ENCODE measurements around the gene PDE4D. TPM values are rescaled to one million over a fixed set of nuclear protein-coding genes. Genes with fewer than 3 reads are reported as not detected.
A peak's percentile ranks its signal among the peaks of the same experiment; 100 is the strongest.

The PDE4D gene
- total RNA-seq, 1 donor from 2014 or later, result 13.2 TPM

- DNase-seq, result peak; percentile 25
- no peak for TF ChIP-seq CTCF (IDR thresholded peaks at IDR 0.05; ENCODE audit: partially characterized antibody, unreplicated experiment)
- H3K4me1 Mint-ChIP-seq (ENCODE audit: low read depth, unreplicated experiment), result no peaks in the 10 kb centered on the region
Measured at GRCh38 chr5:59125011-59125961, 768.2 kb downstream of the PDE4D start.

DNA sequence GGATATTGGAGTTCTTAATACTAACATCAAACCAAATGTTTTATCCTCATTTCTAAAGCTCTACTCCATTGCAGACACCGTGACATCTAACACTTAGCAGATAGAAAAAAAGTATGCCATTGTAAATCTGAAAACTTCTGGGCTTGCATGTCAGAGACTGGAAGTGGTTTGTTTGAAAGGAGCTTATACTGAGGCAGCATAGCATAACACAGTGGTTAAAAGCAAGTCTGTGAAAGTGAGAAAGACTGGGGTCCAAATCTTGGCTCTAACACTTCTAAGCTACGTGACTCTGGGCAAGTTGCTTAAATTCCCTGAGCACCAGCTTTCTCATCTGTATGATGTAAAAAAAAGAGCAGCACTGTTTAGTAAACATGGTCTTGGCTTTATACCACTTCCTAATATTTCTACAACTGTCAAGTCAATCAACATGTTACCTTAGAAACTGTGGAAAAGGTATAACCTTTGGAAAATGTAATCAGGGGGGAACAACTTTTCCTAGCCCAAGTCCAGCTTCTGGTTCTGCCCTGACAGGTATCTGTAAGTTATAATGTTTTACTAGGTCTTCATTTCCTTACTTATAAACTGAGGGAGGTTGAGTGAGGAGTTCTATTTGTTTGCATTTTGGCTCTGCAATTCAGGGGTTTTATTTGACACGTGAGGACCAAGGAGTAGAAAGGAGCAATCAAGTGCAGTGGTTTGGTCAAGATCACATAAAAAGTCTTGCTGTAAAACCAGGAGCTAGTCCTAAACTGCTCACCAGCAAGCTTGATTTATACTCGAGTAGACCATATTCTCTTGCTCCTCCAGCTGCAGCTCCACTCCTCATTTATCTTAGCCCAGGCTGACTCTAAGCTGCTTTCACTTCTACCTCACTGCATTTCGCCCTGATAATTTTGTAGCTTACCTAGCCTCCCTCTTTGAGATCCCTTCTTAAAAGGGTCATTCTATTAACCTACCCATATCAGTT lies 769.6 kb downstream of the PDE4D start:
- TF ChIP-seq CTCF (IDR thresholded peaks at IDR 0.05; ENCODE audit: partially characterized antibody, unreplicated experiment), result no peak
- H3K4me1 Mint-ChIP-seq (ENCODE audit: low read depth, unreplicated experiment), result no peaks in the 10 kb centered on the region
- no peaks in the 10 kb centered on the region for H3K27me3 Mint-ChIP-seq (ENCODE audit: unreplicated experiment)
- H3K4me3 Mint-ChIP-seq (ENCODE audit: unreplicated experiment), result no peak overlapping the region
- no peak for DNase-seq
- no peaks in the 10 kb centered on the region for H3K9me3 Mint-ChIP-seq (ENCODE audit: unreplicated experiment)
- no peak overlapping the region for H3K27ac Mint-ChIP-seq (ENCODE audit: unreplicated experiment)
- H3K36me3 Mint-ChIP-seq (ENCODE audit: unreplicated experiment), result no peaks in the 10 kb centered on the region

More at GRCh38 chr5:59125011-59125961, 768.2 kb downstream of the PDE4D start:
- H3K4me3 Mint-ChIP-seq (ENCODE audit: unreplicated experiment), result no peak overlapping the region
- H3K9me3 Mint-ChIP-seq (ENCODE audit: unreplicated experiment), result no peaks in the 10 kb centered on the region
- no peak overlapping the region for H3K27ac Mint-ChIP-seq (ENCODE audit: unreplicated experiment)
- H3K36me3 Mint-ChIP-seq (ENCODE audit: unreplicated experiment), result no peaks in the 10 kb centered on the region
- no peaks in the 10 kb centered on the region for H3K27me3 Mint-ChIP-seq (ENCODE audit: unreplicated experiment)

DNA sequence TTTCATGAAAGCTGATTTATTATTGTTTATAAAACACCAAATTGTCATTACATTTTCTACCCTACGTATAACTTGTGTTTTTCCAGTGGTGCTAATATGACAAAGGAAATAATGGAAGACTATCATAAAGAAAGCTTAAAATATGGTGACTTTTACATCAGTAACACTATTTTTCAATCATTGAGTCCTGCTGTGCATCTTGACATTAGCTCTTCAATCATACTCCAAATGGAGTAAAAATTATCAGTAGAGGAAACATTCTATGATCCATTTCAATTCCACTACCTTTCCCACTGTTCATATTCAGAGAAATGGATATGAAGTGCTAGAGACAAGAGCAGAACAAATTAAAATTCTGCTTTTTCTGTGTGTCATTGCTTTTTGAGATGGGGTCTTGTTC lies 774.0 kb downstream of the PDE4D start:
- H3K4me1 Mint-ChIP-seq (ENCODE audit: low read depth, unreplicated experiment), result no peaks in the 10 kb centered on the region
- no peak overlapping the region for H3K27ac Mint-ChIP-seq (ENCODE audit: unreplicated experiment)
- H3K9me3 Mint-ChIP-seq (ENCODE audit: unreplicated experiment), result peaks cover 1% of the 10 kb centered on the region
- no peak overlapping the region for H3K4me3 Mint-ChIP-seq (ENCODE audit: unreplicated experiment)
- H3K27me3 Mint-ChIP-seq (ENCODE audit: unreplicated experiment), result no peaks in the 10 kb centered on the region
- no peaks in the 10 kb centered on the region for H3K36me3 Mint-ChIP-seq (ENCODE audit: unreplicated experiment)
- TF ChIP-seq CTCF (IDR thresholded peaks at IDR 0.05; ENCODE audit: partially characterized antibody, unreplicated experiment), result no peak
- no peak for DNase-seq

DNA sequence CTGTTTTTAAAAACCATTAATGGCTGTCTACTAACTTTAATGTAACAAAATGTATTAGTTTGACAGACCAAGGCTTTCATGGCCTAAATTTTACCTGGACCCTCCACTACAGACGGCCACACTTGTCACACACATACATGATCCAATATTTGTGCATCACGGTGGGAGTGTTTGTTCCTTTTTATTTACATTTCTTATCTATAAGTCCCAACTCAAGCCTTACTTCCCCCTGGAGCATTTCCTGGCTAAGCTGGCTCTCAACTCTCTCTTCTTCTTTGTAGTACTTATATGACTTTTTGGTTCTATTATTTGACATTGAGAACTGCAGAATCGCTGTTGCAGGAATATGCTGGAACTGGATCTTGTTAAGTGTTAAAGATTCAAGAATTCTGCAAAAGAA lies 776.2 kb downstream of the PDE4D start:
- Mint-ChIP-seq H3K9me3 (ENCODE audit: unreplicated experiment) (peaks cover 3% of the 10 kb centered on the region), H3K36me3 (ENCODE audit: unreplicated experiment) (no peaks in the 10 kb centered on the region), H3K4me1 (ENCODE audit: low read depth, unreplicated experiment) (no peaks in the 10 kb centered on the region), H3K4me3 (ENCODE audit: unreplicated experiment) (no peak overlapping the region), H3K27ac (ENCODE audit: unreplicated experiment) (no peak overlapping the region), H3K27me3 (ENCODE audit: unreplicated experiment) (no peaks in the 10 kb centered on the region)
- DNase-seq, result no peak
- TF ChIP-seq CTCF (IDR thresholded peaks at IDR 0.05; ENCODE audit: partially characterized antibody, unreplicated experiment), result no peak
